WTC11 (cell line): Measurements from ENCODE around the gene PLTP.
A peak's percentile ranks its signal among the peaks of the same experiment; 100 is the strongest.

ENCODE experiments used
- CTCF ChIP-seq: fragments of 200-600 bp; IDR thresholded peaks from 2 replicates; pipeline ENCODE4 v1.8.0; 2022; ENCODE audit warnings: antibody characterized with exemption
- EMX1 ChIP-seq: fragments of 250-450 bp; sonication (Bioruptor Pico); IDR thresholded peaks from 2 replicates; pipeline ENCODE4 v1.8.0; 2021; ENCODE audit warnings: mild to moderate bottlenecking
- FOXP4 ChIP-seq: sonication (generic); formaldehyde crosslinking; IDR thresholded peaks from 2 replicates; pipeline ENCODE4 v1.8.0; 2022; ENCODE audit warnings: mild to moderate bottlenecking, missing genetic modification reagents
- MYBL2 ChIP-seq: sonication (generic); formaldehyde crosslinking; IDR thresholded peaks from 2 replicates; pipeline ENCODE4 v1.8.1; 2023; ENCODE audit warnings: mild to moderate bottlenecking, moderate library complexity, missing genetic modification reagents
- TEAD4 ChIP-seq: sonication (generic); formaldehyde crosslinking; IDR thresholded peaks from 2 replicates; pipeline ENCODE4 v1.8.0; 2022; ENCODE audit warnings: mild to moderate bottlenecking, missing genetic modification reagents

- TF ChIP-seq CTCF (no peak), TEAD4 (CRISPR knock-in tag) (no peak), EMX1 (CRISPR knock-in tag) (no peak), MYBL2 (CRISPR knock-in tag) (0 out of 2 replicates have a peak, but pooled peaks have one; percentile 51), FOXP4 (CRISPR knock-in tag) (no peak)
Observed at GRCh38 chr20:45911486-45912343, at the start of gene PLTP.
